G401.6 (cell line): ENCODE data around the gene ISG20.

Source experiments
- FAIRE-seq: peaks from 2 replicates; lab custom pipeline; 2012; peaks lifted over from hg19 to GRCh38; lab: Jason Lieb, UNC

Gene ISG20

DNA sequence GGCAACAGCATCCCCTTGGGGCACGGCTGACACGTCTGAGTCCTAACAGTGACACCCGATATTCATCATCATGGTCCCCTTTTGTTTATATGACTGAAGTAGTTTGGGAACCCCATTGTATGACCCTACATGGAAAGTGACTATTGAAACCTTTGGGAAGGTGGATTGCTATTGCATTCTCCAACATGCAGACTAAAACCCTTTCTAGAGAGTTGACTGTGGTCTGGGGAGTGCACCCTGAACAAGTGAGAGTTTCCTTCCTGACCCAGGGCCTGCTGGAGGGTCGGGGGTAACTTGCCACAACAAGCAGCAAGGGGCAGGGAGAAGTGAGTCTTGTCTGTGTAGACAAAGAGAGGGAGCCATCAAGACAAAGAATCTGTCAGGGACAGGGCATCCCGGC lies 54.4 kb downstream of the ISG20 start:
- no peak for FAIRE-seq

DNA sequence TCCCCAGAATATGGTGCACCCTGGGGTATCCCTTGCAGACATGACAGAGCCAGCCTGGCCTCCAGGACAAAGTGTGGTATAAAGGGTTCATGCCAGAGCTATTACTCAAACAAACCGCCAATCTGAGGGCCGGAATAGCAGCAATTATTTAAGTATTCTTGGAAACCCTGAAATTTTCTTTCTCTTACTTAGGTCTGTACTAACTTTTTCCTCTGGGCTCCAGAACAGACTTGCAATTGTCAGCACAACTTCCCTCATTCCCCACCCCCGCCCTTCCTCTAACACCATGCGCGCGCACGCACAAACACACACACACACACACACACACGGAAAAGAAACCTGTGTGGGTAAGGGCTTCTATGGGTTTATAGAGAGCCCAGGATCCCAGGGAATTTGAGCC lies 56.3 kb downstream of the ISG20 start:
- no peak for FAIRE-seq

DNA sequence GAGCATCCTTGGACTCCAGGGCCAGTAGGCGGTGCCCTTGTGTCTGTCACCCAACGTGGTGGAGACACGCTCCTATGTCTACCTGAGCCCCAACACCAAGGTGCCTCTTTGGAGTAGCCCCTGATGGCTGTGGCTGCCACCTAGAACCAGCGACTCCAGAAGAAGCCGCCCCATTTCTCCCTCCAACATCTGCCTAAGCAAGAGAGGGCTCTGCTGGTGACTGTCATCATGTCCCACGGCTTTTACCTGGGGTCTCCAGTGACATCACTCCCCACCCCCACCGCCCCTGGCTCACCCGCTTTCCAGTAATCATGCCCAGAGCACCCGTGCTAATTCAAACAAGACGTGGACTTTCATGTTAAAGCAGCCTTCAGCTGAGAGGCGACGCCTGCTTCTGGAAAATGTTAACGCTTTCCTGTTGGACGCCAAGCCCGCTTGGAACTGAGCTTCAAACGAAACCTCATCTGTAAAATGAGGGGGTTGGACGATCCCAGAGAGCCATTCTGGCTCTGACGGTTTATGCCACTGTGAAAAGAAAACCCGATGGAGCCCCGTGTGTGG lies 57.0 kb downstream of the ISG20 start:
- no peak for FAIRE-seq

- FAIRE-seq: no peak
Measured at GRCh38 chr15:88696254-88696653, 57.4 kb downstream of the ISG20 start.

DNA sequence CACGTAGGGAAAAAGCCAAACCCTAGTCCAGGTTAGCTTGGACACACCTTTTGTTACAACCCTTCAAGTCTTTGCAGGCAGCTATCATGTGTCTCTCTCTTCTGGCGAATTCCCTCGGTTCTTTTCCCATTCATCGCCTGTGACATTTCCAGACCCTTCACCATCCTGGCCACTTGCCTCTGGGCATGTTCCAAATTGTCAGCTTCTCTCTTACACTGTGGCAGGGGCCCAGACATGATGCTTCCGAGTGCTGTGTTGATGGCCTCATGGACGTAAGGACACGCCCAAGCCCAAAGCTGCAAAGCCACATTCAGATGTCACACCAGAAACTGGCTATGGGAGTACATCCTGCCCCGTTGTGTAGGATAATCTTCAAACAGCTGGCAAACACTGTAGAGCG lies 58.5 kb downstream of the ISG20 start:
- no peak for FAIRE-seq

DNA sequence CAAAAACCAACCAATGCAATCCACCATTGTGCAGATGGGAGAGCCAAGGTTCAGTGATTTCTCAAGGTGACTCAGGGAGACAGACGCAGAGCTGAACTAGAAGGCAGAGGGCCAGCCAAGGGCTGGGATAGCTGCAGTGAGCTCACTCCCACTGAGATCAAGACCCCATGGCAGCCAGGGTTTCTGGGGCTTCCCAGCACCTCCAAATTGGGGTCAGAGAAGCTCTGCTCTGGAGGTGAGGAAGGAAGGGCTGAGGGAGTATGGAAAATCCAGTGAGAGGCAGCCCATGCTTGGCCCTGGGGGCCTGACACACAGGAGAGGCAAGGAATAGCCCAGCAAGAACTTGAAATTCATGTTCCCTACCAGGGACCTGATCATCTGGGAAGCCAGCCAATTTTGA lies 61.0 kb downstream of the ISG20 start:
- FAIRE-seq: no peak

- FAIRE-seq: no peak
Measured at GRCh38 chr15:88700716-88701115, 61.9 kb downstream of the ISG20 start.

- FAIRE-seq: no peak
Measured at GRCh38 chr15:88701561-88702095, 62.8 kb downstream of the ISG20 start.

DNA sequence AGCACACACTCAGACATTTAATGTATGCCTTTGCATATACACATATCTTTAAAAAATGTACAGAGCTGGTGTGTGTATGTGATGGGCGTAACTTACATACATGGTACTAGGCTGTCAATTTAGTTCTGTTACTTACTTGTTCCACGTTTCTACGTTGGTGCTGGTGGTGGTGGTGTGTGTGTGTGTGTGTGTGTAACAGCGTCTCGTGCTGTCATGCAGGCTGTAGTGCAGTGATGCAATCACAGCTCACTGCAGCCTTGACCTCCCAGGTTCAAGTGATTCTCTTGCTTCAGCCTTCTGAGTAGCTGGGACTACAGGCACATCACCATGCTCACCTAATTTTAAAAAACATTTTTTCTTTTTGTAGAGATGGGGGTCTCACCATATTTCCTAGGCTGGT lies 64.2 kb downstream of the ISG20 start:
- FAIRE-seq: no peak

DNA sequence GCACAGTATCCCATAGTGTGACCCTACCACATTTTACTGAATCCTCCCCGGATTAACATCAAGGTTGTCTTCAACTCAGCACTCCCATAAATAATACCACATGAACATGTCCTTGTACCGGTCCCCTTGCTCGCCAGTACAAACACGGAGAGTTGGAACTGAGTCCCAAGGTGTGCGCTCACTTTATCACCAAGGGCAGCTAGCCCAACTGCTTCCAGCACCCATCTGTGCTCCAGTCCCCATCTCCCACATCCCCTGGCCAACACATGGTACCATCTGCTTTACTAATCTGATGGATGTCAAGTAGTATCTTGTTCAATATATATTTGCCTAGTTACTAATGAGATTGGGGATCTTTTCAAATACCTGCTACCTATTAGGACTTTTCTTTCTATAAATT lies 64.7 kb downstream of the ISG20 start:
- no peak for FAIRE-seq

DNA sequence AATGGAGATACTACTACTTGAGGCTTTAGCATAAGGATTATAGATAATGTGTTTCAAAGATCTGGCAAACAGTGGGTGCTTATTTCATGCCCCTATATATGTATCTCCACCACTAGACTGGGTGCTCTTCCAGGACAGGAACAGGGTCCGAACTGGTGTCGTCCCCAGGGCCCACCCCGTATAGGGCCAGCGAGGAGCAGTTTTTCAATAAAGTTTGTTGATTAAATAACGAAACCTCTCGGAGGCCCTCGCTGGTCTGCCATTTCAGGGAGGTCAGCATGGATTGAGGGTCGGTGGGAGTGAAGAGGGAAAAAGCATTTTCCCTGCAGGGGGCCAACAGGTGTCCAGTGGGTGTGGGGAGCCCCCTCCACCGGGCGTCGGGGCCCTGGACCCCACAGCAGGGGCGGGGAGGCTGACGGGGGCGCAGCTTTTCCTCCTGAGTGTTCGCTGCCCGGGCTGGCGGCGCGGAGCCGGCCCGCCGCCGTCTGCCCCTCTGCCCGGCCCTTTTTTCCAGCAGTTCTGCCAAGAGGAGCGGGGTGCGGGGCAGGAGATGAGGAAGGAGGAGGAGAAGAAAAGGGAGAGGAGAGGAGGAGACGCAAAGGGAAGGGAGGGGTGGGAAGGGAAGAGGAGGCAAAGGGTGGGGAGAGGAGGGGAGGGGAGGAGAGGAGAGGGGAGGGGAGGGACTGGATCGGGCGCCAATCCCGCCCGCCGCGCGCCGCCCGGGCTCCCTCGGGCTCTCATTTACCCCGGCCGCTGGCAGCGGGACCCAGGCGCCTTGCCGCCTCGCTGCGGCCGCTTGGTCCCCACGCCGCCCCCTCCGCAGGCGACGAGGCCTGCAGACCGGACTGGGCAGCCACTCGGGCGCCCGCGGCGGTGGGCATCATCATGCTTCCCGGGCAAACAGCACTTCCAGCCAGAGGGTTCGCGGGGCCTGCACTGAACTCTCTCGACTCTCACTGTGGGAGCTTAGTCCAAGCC lies 66.3 kb downstream of the ISG20 start:
- no peak for FAIRE-seq

- FAIRE-seq: no peak
Measured at GRCh38 chr15:88705769-88706165, 67.0 kb downstream of the ISG20 start.
